Measurements from ENCODE around the gene UNC5B.

UNC5B gene

GRCh38 chr10:71212318-71213126, at the start of gene UNC5B:
UNC5B (plus strand) TSS chr10:71212570; CDS start chr10:71212986, 416 bp downstream.
- peak; percentile 53 to 59 for DNase-seq

- no peak for DNase-seq
These were observed 38.9 kb upstream of the UNC5B start for GRCh38 chr10:71173466-71173865.

GRCh38 chr10:71176661-71177060, 35.7 kb upstream of the UNC5B start:
- no peak for DNase-seq

DNA sequence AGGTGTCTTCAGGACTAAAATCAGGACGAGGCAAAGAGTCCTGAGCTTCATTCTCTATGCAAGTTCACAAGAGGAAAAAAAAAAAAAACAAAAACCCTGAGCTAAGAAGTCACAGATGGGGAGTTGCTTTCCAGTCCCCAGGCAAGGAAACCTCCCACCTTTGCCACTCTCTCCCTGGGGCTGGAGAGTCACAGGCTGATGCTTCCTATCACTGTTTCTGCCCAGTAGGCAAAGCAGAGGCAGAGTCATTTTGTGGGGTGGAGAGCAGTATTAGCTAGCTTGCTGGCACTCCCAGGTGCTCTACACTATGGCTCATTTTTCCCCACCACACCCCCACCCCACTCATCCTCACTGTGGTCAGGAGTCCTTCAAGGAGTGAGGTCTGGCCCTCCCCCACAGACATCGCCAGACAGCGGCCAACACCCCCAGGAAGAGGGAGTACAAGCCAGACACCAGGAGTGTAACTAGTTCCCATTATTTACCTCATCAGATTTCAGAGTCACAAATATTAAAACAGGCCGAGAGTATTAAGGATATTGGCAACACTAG, 34.6 kb upstream of the UNC5B start:
- no peak for DNase-seq

- DNase-seq, result no peak
These were observed 33.5 kb upstream of the UNC5B start for GRCh38 chr10:71178880-71179279.

DNA sequence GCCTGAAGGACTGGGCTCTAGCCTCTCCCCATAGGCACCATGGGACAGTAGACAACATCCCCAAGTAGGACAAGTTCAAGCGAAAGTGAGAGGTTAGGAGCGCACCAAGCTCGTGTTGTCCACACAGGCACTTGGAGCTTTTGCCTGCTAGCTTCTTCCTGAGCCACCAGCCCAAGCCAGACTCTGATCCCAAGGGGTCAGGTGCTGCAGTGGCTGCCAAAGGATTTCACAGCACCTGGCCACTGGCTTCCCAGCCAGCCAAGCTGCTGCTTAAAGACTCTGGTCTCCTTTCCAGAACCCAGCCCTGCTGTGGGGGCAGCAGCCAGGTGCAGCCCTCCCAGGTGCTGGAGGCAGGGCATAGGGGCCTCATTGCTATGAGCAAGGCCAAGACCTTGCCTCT, 33.0 kb upstream of the UNC5B start:
- DNase-seq, result no peak

DNA sequence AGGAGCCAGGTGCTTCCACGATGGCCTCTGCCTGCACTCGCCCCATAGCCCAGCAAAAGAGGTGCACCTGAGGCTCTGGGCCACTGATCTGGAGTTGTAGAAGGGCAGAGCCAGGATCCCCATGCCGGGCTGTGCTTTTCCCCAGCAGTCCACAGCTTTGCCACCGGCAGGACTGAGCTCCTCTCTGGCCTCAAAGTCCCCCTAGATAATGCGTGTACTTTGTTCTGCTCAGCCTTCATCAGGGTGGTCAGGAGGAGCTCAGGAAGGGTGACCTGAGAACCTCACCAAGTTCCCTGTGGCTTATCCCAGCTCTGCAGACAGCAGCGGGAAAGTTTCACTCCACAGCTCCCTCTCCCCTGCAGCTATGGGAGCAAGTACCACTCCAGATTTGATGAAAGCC, 27.9 kb upstream of the UNC5B start:
- no peak for DNase-seq

DNA sequence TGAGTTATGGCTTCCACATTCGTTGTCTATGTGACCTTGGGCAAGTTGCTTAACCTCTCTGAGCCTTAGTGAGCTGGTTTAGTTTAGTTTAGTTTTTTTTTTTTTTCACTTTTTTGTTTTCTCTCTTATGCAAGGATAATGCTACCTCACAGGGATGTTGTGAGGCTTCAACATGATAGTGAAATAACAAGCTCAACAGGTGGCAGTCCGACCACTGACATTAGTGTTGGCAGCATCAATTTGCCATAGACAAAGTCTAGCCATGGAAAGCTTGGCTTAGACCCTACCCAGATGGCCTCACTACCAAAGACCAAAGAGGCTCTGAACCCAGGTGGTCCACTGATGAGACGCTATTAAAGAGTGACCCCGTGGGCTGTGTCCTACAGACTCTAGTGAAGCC, 27.2 kb upstream of the UNC5B start:
- DNase-seq, result no peak

- no peak for DNase-seq
These were observed 25.2 kb upstream of the UNC5B start for GRCh38 chr10:71187197-71187596.

GRCh38 chr10:71187600-71187999, 24.8 kb upstream of the UNC5B start:
- DNase-seq, result no peak

DNA sequence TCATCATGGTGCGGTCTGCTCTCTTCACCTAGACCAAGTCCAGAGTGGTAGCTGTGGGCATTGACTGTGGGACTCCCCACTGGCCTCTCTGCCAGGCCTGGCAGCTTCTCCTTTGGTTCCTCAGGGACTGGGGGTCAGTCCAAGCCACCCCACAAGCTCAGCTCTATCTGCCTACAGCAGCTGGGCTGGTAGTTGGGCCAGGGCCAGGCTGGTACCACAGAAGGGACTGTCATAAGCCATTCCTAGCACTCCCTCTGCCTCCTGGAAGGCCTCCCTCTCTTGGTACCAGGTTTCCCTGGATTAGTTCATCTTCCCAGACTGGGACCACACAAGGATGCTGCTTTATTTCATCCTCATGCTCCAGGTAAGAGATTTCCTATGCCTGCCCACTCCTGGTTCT, 24.2 kb upstream of the UNC5B start:
- no peak for DNase-seq

DNA sequence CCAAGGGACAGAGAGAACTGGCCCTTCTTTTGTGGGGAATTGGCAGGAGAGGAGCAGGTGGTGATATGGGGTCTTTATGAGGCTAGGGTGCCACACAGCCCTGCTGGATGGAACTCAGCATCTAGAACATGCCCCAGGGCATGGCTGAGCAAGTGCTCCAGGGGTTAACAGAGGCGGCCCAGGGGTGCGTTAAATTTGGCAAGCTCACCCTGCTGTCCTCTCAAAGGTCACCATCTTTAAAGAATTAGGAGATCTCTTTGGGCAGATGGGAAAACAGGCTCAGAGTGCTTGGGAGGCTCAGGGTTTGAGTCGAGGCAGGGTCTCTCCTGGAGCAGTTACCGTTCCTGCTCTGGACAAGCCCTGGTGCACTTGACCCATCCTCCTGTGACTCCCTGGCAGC, 21.4 kb upstream of the UNC5B start:
- no peak for DNase-seq

DNA sequence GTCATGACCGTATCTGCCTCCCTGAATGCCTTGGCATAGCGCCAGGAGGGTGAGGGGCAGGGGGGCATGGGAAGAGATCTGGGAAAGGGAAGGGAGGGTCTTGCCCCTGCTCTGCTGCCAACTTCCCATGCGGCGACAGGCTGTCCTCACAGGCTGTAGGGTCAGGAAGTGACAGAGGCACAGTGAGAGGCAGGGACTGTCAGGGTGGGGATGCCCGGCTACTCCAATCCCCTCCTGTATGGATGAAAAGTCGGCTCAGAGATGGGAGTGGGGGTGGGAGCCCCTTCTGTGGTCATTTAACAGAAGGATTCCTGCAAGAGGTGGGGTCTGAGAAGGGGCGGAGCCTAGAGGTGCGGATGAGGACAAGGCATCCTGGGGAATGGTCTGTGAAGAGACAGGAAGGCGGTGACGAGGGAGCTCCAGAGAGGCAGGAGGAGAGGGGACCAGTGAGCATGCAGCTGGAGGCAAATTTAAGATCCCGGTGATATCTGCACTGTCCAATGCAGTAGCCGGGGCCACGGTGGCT, 20.8 kb upstream of the UNC5B start:
- DNase-seq, result no peak

GRCh38 chr10:71193516-71193915, 18.9 kb upstream of the UNC5B start:
- DNase-seq, result no peak

DNA sequence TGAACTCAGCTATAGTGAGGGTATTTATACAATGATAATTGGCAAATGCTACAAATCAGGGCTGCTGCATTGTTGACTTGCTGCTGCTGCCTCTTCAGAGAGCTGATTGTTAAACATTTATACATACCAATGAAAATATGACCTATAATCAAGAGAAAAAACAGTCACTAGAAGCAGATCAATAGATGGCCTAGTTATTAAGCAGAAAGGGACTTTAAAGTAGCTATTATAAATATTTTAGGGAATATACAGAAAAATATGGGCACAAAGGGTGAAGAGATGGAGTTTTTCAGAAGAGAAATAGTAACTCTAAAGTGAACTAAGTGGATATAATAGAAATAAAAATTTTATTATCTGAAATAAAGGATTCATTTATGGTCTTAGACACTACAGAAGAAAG, 14.4 kb upstream of the UNC5B start:
- no peak for DNase-seq

GRCh38 chr10:71201849-71202248, 10.5 kb upstream of the UNC5B start:
- DNase-seq, result no peak

GRCh38 chr10:71202314-71202713, 10.1 kb upstream of the UNC5B start:
- DNase-seq, result no peak

- DNase-seq, result no peak
These were observed 9.2 kb upstream of the UNC5B start for GRCh38 chr10:71203124-71203523.

GRCh38 chr10:71203716-71204115, 8.7 kb upstream of the UNC5B start:
- no peak for DNase-seq

DNA sequence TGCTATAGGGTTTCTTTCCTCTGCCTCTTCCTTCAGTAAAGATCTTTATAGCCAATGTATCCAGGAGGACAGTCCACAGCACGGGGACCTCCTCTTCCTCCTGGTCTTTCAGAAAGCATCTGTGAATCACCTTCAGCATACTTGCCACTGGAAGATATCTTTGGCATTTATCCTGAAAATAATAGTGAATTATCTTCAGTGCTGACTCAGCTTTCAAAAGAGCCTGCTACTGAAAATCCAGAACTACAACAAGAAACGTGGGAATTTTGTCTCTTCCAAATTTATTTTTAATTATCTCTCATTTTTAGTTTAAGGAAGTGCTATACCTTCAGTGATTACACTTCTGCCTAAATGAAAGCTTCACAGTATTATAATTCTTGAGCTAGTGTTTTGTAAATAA, 7.6 kb upstream of the UNC5B start:
- DNase-seq, result no peak

DNA sequence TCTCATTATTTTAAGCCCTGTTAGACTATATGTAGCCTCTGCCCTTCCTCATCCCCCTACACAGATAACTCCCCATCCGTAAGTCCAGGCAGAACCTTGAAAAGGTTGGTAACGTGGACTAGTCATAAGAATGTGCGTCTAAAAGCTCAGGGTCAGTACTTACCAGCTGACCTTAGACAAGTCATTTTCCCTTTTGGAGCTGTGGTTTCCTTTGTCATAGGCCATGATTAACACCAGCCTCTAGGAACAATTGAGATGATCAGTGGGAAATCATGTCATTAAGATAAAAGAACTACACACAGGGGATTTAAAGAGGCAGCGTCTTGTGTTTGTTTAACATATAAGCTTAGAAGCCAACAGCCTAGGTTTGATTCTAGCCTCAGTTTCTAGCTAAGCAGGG, 6.9 kb upstream of the UNC5B start:
- no peak for DNase-seq

DNA sequence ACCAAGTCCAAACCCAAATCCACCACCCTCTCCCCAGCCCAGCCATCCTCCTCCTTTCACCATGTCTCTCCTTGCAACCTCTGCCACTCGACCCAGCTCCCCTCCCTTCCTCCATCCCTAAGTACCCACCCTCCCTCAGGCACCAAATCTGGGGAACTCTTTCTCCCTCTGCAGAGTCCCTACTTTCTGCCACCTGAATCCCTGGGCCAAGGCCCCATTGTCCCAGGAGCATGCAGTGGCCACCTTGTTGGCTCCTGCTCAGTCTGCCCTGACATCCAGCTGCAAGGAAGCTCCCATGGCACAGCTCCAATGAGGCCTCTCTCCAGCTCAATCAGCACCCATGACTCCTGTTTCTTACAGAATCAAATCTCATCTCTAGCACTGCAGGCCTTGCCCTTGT, 5.5 kb upstream of the UNC5B start:
- DNase-seq, result no peak

GRCh38 chr10:71207578-71207977, 4.8 kb upstream of the UNC5B start:
- DNase-seq, result no peak

DNA sequence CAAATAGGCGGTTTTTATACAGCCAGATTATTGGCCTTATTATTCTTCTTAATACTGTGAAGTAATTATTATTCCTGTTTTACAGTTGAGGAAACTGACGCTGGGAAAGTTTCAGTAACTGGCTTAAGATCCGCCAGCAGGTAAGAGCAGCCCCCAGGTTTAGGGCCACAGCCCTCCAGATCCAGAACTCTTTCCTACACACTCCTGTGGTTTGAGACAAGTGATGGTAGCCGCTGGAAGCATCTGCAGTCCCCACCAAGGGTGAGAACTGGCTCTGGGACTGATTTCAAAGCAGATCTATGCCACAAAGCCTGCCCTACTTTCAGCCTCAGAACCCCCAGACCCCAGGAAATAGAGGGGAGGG, 3.0 kb upstream of the UNC5B start:
- DNase-seq, result no peak

Measured in CD4-positive, alpha-beta T cell treated with Interleukin-4 for 1 hour (primary cell).